HCT116 (cell line): Measurements from ENCODE around the gene TCF19. TPM values are rescaled to one million over a fixed set of nuclear protein-coding genes. Genes with fewer than 3 reads are reported as not detected.

Experiments used
- ATAC-seq: fragments of 200-7000 bp; cut with Tn5 transposase; 2 replicates; pipeline ENCODE4 v1.9.1; 2020; ENCODE audit warnings: mild to moderate bottlenecking, moderate library complexity
- BruUV-seq: library from RNA; stranded (reverse); fragments of 400-500 nt; replicated peaks from 2 replicates; lab custom pipeline; 2021; lab: Mats Ljungman, UMichigan
- CTCF ChIA-PET: fragments of 300-600 bp; sonication (Branson Sonifier 250); formaldehyde crosslinking; loops from one replicate; lab custom pipeline; 2021; ENCODE audit warnings: antibody characterized with exemption; lab: Charles Lee
- POLR2A ChIA-PET: fragments of 300-600, 350-600 bp; sonication (Branson Sonifier 250); formaldehyde crosslinking; loops from one replicate; lab custom pipeline; 2021; ENCODE audit warnings: antibody characterized with exemption; lab: Charles Lee
- RAD21 ChIA-PET, 2 experiments: fragments of 300-600 bp; sonication (Branson Sonifier 250); formaldehyde crosslinking; loops; one replicate each; lab custom pipeline; 2023; ENCODE audit warnings: low total read pairs in 2 of 2; ENCODE audit not compliant: uncharacterized antibody in 2 of 2, unreplicated experiment in 2 of 2, low non-redundant PET in 1 of 2; lab: Charles Lee
- DNase-seq: peaks from one replicate; pipeline ENCODE4 v3.0.0-alpha.2; 2010; ENCODE audit warnings: low read depth, low spot score
- H2AFZ ChIP-seq: fragments of 200-600 bp; shearing (Covaris generic), sonication (generic); 2 replicates; pipeline ENCODE4 v1.6.1; 2017; ENCODE audit warnings: low read depth, mixed run types, mixed read lengths, antibody characterized with exemption, low read length; ENCODE audit not compliant: poor library complexity, severe bottlenecking
- H3K27ac ChIP-seq: 2 replicates; pipeline ENCODE4 v1.5.1; 2012; ENCODE audit warnings: low read depth, low read length
- H3K27me3 ChIP-seq: fragments of 200-600 bp; sonication (generic); 2 replicates; pipeline ENCODE4 v1.6.1; 2016; ENCODE audit warnings: mixed run types, low read length, mixed read lengths; ENCODE audit not compliant: insufficient read depth
- H3K36me3 ChIP-seq, 2 experiments: fragments of 200-500 bp in 1 of 2; fragments of 200-600 bp in 1 of 2; sonication (Bioruptor generic) in 1 of 2; sonication (generic) in 1 of 2; 2 replicates each; pipeline versions ENCODE4 v1.5.1 to v1.6.1; 2014 to 2016; ENCODE audit warnings: low read length in 2 of 2, inconsistent platforms in 1 of 2, mixed read lengths in 1 of 2, mixed run types in 1 of 2; ENCODE audit not compliant: insufficient read depth in 2 of 2, control insufficient read depth in 1 of 2
- H3K4me1 ChIP-seq, 2 experiments: fragments of 200-600 bp in 1 of 2; sonication (generic) in 1 of 2; 2 replicates each; pipeline versions ENCODE4 v1.5.1 to v1.6.1; 2012 to 2017; ENCODE audit warnings: low read length in 2 of 2, inconsistent platforms in 1 of 2, mild to moderate bottlenecking in 1 of 2, mixed read lengths in 1 of 2, mixed run types in 1 of 2, moderate library complexity in 1 of 2; ENCODE audit not compliant: insufficient read depth in 2 of 2, control insufficient read depth in 1 of 2
- H3K4me2 ChIP-seq: fragments of 200-600 bp; sonication (generic); 2 replicates; pipeline ENCODE4 v1.6.1; 2017; ENCODE audit warnings: mixed run types, low read length, mixed read lengths
- H3K4me3 ChIP-seq, 2 experiments: fragments of 200-600 bp in 1 of 2; sonication (generic) in 1 of 2; replicated peaks in 1 of 2; 2 replicates each; pipeline ENCODE4 v1.5.1; 2011 to 2016; ENCODE audit warnings: low read length in 2 of 2, control low read depth in 1 of 2, low read depth in 1 of 2, mild to moderate bottlenecking in 1 of 2, mixed read lengths in 1 of 2, mixed run types in 1 of 2
- H3K79me2 ChIP-seq: fragments of 200-600 bp; sonication (generic); 2 replicates; pipeline ENCODE4 v1.6.1; 2017; ENCODE audit warnings: mild to moderate bottlenecking, mixed run types, low read length, moderate library complexity, mixed read lengths; ENCODE audit not compliant: insufficient read depth
- H3K9ac ChIP-seq: fragments of 200-600 bp; sonication (generic); 2 replicates; pipeline ENCODE4 v1.6.1; 2016; ENCODE audit warnings: low read length, mixed read lengths
- H3K9me2 ChIP-seq: fragments of 200-600 bp; sonication (generic), shearing (Covaris generic); 2 replicates; pipeline ENCODE4 v1.6.1; 2017; ENCODE audit warnings: mixed run types, mild to moderate bottlenecking, moderate library complexity; ENCODE audit not compliant: insufficient read depth
- H3K9me3 ChIP-seq, 2 experiments: fragments of 200-500 bp in 1 of 2; fragments of 200-600 bp in 1 of 2; sonication (Bioruptor generic) in 1 of 2; sonication (generic) in 1 of 2; 2 replicates each; pipeline ENCODE4 v1.6.1; 2014 to 2017; ENCODE audit warnings: low read length in 2 of 2, mixed read lengths in 2 of 2, inconsistent platforms in 1 of 2, low read depth in 1 of 2, mild to moderate bottlenecking in 1 of 2, mixed run types in 1 of 2, moderate library complexity in 1 of 2; ENCODE audit not compliant: control insufficient read depth in 1 of 2, insufficient read depth in 1 of 2
- H4K20me1 ChIP-seq: fragments of 200-600 bp; sonication (generic), shearing (Covaris generic); 2 replicates; pipeline ENCODE4 v1.6.1; 2017; ENCODE audit warnings: mixed run types, mild to moderate bottlenecking, moderate library complexity; ENCODE audit not compliant: insufficient read depth
- CBX3 ChIP-seq: IDR thresholded peaks from 2 replicates; pipeline ENCODE4 v1.6.1; 2012; ENCODE audit warnings: low read depth
- CEBPB ChIP-seq: IDR thresholded peaks from 2 replicates; pipeline ENCODE4 v1.6.1; 2012; ENCODE audit warnings: low read depth
- CTCF ChIP-seq, 3 experiments: fragments of 200-600 bp in 1 of 3; sonication (generic) in 1 of 3; IDR thresholded peaks in 2 of 3; conservative IDR thresholded peaks in 1 of 3; 2 replicates each; pipeline ENCODE4 v1.5.1; 2012 to 2017; ENCODE audit warnings: low read depth in 2 of 3, low read length in 2 of 3, antibody characterized with exemption in 1 of 3, borderline replicate concordance in 1 of 3, control low read depth in 1 of 3, mild to moderate bottlenecking in 1 of 3, mixed read lengths in 1 of 3, mixed run types in 1 of 3, moderate library complexity in 1 of 3; ENCODE audit not compliant: insufficient read depth in 1 of 3
- EGR1 ChIP-seq: IDR thresholded peaks from 2 replicates; pipeline ENCODE4 v1.6.1; 2012; ENCODE audit warnings: low read depth
- ELF1 ChIP-seq: IDR thresholded peaks from 2 replicates; pipeline ENCODE4 v1.6.1; 2012; ENCODE audit warnings: low read depth, borderline replicate concordance
- POLR2A ChIP-seq: IDR thresholded peaks from 2 replicates; pipeline ENCODE4 v1.7.0; 2011; ENCODE audit warnings: borderline replicate concordance; ENCODE audit not compliant: insufficient read depth, insufficient read length; ENCODE audit errors: extremely low read depth
- SIN3A ChIP-seq: IDR thresholded peaks from 2 replicates; pipeline ENCODE4 v1.6.1; 2012; ENCODE audit warnings: low read depth
- SRF ChIP-seq: IDR thresholded peaks from 2 replicates; pipeline ENCODE4 v1.6.1; 2012; ENCODE audit warnings: low read depth
- TCF7L2 ChIP-seq: IDR thresholded peaks from 2 replicates; pipeline ENCODE4 v1.7.0; 2011; ENCODE audit warnings: borderline replicate concordance, inconsistent platforms; ENCODE audit not compliant: insufficient read depth, insufficient read length; ENCODE audit errors: extremely low read depth
- YY1 ChIP-seq: IDR thresholded peaks from 2 replicates; pipeline ENCODE4 v1.6.1; 2011; ENCODE audit warnings: low read length, low read depth, moderate library complexity, mild to moderate bottlenecking; ENCODE audit not compliant: insufficient replicate concordance; ENCODE audit errors: extremely low read depth
- ZFX ChIP-seq: fragments of 450-650 bp; IDR thresholded peaks from 2 replicates; pipeline ENCODE4 v1.6.1; 2017
- intact Hi-C: fragments of 100-400 bp; cut with micrococcal nuclease; formaldehyde crosslinking; loops from 2 replicates; pipeline ENCODE4 v1.10.0; 2022
- total RNA-seq: library from RNA; stranded (reverse); gene quantifications from one replicate; pipeline ENCODE4 v1.2.1, GENCODE V29; 2021; ENCODE audit not compliant: unreplicated experiment
- TF ChIP-seq, protein P1 (sequence below): IDR thresholded peaks from 2 replicates; pipeline ENCODE4 v1.6.1; 2012
- TF ChIP-seq, protein P2 (sequence below): IDR thresholded peaks from 2 replicates; pipeline ENCODE4 v1.6.1; 2012; ENCODE audit warnings: low read depth

Gene TCF19
- total RNA-seq, 1 experiment from 2014 or later, result 15.4 TPM

- Histone ChIP-seq H3K36me3 (no peaks in the 10 kb centered on the region), H3K4me1 (peaks cover 3 to 19% of the 10 kb centered on the region in 2 experiments), H3K9me2 (no peaks in the 10 kb centered on the region), H3K9me3 (no peaks in the 10 kb centered on the region), H3K27me3 (no peaks in the 10 kb centered on the region), H3K4me2 (no peak overlapping the region), H3K79me2 (no peaks in the 10 kb centered on the region), H4K20me1 (no peaks in the 10 kb centered on the region), H3K9ac (no peak overlapping the region), H3K4me3 (no peak overlapping the region), H3K27ac (no peak overlapping the region), H2AFZ (no peak overlapping the region)
- RAD21 ChIA-PET, result no interaction called here
- CTCF ChIA-PET, result no interaction called here
- POLR2A ChIA-PET, result no interaction called here
- intact Hi-C loops, result no loop called here
- DNase-seq, result no peak
- BruUV-seq, result no TSS peak
- TF ChIP-seq, protein P1, sequence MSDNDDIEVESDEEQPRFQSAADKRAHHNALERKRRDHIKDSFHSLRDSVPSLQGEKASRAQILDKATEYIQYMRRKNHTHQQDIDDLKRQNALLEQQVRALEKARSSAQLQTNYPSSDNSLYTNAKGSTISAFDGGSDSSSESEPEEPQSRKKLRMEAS, result no peak
- TF ChIP-seq CBX3 (no peak), SIN3A (no peak), ZFX (no peak), CTCF (IDR thresholded peaks at IDR 0.05 in 2 of 3, conservative IDR thresholded peaks at IDR 0.05 in 1 of 3; ENCODE audit: borderline replicate concordance in 1 of 3, insufficient read depth in 1 of 3, low read depth in 2 of 3, low read length in 2 of 3) (no peak), SRF (no peak), CEBPB (no peak), TCF7L2 (no peak), YY1 (no peak), POLR2A (no peak), ELF1 (no peak), EGR1 (no peak)
- TF ChIP-seq, protein P2, sequence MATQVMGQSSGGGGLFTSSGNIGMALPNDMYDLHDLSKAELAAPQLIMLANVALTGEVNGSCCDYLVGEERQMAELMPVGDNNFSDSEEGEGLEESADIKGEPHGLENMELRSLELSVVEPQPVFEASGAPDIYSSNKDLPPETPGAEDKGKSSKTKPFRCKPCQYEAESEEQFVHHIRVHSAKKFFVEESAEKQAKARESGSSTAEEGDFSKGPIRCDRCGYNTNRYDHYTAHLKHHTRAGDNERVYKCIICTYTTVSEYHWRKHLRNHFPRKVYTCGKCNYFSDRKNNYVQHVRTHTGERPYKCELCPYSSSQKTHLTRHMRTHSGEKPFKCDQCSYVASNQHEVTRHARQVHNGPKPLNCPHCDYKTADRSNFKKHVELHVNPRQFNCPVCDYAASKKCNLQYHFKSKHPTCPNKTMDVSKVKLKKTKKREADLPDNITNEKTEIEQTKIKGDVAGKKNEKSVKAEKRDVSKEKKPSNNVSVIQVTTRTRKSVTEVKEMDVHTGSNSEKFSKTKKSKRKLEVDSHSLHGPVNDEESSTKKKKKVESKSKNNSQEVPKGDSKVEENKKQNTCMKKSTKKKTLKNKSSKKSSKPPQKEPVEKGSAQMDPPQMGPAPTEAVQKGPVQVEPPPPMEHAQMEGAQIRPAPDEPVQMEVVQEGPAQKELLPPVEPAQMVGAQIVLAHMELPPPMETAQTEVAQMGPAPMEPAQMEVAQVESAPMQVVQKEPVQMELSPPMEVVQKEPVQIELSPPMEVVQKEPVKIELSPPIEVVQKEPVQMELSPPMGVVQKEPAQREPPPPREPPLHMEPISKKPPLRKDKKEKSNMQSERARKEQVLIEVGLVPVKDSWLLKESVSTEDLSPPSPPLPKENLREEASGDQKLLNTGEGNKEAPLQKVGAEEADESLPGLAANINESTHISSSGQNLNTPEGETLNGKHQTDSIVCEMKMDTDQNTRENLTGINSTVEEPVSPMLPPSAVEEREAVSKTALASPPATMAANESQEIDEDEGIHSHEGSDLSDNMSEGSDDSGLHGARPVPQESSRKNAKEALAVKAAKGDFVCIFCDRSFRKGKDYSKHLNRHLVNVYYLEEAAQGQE, result no peak
- ATAC-seq, result no peak
Observed at GRCh38 chr6:31171931-31172905, 13.8 kb downstream of the TCF19 start.
